MCF 10A (cell line): ENCODE data around the gene MAPK11. TPM values are rescaled to one million over a fixed set of nuclear protein-coding genes. Genes with fewer than 3 reads are reported as not detected.

ENCODE experiments used
- BruUV-seq: library from RNA; stranded (reverse); fragments of 400-500 nt; replicated peaks from 2 replicates; lab custom pipeline; 2021; lab: Mats Ljungman, UMichigan
- CTCF ChIA-PET: fragments of 300-600 bp; sonication (Branson Sonifier 250); formaldehyde crosslinking; extraction: SDS; loops from one replicate; lab custom pipeline; 2021; ENCODE audit warnings: antibody characterized with exemption, inconsistent platforms; lab: Yijun Ruan, JAX
- POLR2A ChIA-PET: fragments of 300-600, 350-650 bp; sonication (Branson Sonifier 250); formaldehyde crosslinking; extraction: SDS; loops from one replicate; lab custom pipeline; 2020; ENCODE audit warnings: antibody characterized with exemption, inconsistent platforms; lab: Yijun Ruan, JAX
- DNase-seq: peaks from one replicate; pipeline ENCODE4 v3.0.0-alpha.2; 2018; ENCODE audit not compliant: unreplicated experiment
- H3K27ac Mint-ChIP-seq: one replicate; pipeline ENCODE4 v1.8.0; 2022; ENCODE audit warnings: mild to moderate bottlenecking, low read depth, mixed read lengths; ENCODE audit not compliant: unreplicated experiment
- H3K27me3 Mint-ChIP-seq: one replicate; pipeline ENCODE4 v1.8.0; 2022; ENCODE audit warnings: mixed read lengths; ENCODE audit not compliant: insufficient read depth, unreplicated experiment
- H3K36me3 Mint-ChIP-seq: one replicate; pipeline ENCODE4 v1.8.0; 2022; ENCODE audit warnings: mild to moderate bottlenecking, moderate library complexity, mixed read lengths; ENCODE audit not compliant: insufficient read depth, unreplicated experiment
- H3K4me1 Mint-ChIP-seq: one replicate; pipeline ENCODE4 v1.8.0; 2022; ENCODE audit warnings: mixed read lengths; ENCODE audit not compliant: insufficient read depth, unreplicated experiment
- H3K4me3 Mint-ChIP-seq: one replicate; pipeline ENCODE4 v1.8.0; 2022; ENCODE audit warnings: mild to moderate bottlenecking, moderate library complexity, mixed read lengths; ENCODE audit not compliant: unreplicated experiment
- H3K9me3 Mint-ChIP-seq: one replicate; pipeline ENCODE4 v1.8.0; 2022; ENCODE audit warnings: mixed read lengths; ENCODE audit not compliant: unreplicated experiment
- intact Hi-C: fragments of 100-400 bp; cut with micrococcal nuclease; formaldehyde crosslinking; loops from 2 replicates; pipeline ENCODE4 v1.14.1; 2022
- total RNA-seq: library from RNA; stranded (reverse); gene quantifications from 2 replicates; pipeline ENCODE4 v1.2.3, GENCODE V29; 2022
- TF ChIP-seq, protein P1 (sequence below): fragments of 200-600 bp; IDR thresholded peaks from one replicate; pipeline ENCODE4 v1.8.0; 2022; ENCODE audit warnings: antibody characterized with exemption, mild to moderate bottlenecking; ENCODE audit not compliant: unreplicated experiment

Gene MAPK11
- total RNA-seq, 1 experiment from 2014 or later: 10.4 TPM

DNA sequence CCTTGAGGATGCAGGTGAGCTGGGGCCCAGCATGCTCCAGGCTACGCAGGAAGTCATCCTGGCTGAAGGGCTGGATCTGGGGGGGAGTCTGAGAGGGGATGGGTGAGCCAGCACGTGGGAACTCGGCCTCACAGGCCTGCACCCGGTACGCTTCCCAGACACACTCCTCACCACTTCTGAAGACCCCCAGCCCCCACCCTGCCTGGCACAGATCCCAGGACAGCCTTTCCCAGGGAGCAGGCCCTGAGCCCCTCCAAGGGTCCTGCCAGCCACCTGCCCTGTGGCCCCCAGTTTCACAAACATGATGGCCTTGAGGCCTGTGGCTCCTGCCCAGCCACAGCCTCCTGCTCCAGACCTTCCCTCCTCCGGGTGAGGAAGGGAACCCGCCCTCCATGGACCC is 42.8 kb upstream of the MAPK11 start:
- H3K4me1 Mint-ChIP-seq: peaks cover 10% of the 10 kb centered on the region
- DNase-seq: no peak
- BruUV-seq: no TSS peak
- ChIA-PET POLR2A (no interaction called here), CTCF (no interaction called here)
- TF ChIP-seq, protein P1, sequence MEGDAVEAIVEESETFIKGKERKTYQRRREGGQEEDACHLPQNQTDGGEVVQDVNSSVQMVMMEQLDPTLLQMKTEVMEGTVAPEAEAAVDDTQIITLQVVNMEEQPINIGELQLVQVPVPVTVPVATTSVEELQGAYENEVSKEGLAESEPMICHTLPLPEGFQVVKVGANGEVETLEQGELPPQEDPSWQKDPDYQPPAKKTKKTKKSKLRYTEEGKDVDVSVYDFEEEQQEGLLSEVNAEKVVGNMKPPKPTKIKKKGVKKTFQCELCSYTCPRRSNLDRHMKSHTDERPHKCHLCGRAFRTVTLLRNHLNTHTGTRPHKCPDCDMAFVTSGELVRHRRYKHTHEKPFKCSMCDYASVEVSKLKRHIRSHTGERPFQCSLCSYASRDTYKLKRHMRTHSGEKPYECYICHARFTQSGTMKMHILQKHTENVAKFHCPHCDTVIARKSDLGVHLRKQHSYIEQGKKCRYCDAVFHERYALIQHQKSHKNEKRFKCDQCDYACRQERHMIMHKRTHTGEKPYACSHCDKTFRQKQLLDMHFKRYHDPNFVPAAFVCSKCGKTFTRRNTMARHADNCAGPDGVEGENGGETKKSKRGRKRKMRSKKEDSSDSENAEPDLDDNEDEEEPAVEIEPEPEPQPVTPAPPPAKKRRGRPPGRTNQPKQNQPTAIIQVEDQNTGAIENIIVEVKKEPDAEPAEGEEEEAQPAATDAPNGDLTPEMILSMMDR: no peak
- no peaks in the 10 kb centered on the region for H3K36me3 Mint-ChIP-seq
- intact Hi-C loops: no loop called here
- H3K9me3 Mint-ChIP-seq: no peaks in the 10 kb centered on the region
- H3K4me3 Mint-ChIP-seq: no peak overlapping the region
- H3K27ac Mint-ChIP-seq: no peak overlapping the region
- H3K27me3 Mint-ChIP-seq: no peaks in the 10 kb centered on the region

DNA sequence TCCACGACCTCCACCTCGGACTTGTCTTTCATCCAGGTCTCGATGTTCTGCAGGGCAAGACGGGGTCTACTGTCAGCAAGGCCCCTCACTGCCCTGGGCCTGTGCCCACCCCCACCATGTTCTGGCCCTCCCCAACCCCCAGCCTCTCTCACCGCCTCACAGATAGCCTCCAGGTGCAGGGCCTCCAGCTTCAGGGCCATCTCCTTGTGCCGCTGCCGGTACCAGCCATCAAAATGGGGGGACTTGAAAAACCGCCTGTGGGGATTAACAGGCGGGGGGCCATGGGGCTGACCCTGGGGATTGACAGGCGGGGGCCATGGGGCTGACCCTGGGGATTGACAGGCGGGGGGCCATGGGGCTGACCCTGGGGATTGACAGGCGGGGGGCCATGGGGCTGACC is 42.2 kb upstream of the MAPK11 start:
- Mint-ChIP-seq H3K4me3 (no peak overlapping the region), H3K9me3 (no peaks in the 10 kb centered on the region), H3K4me1 (peaks cover 10% of the 10 kb centered on the region), H3K27ac (no peak overlapping the region), H3K36me3 (no peaks in the 10 kb centered on the region), H3K27me3 (no peaks in the 10 kb centered on the region)
- BruUV-seq: no TSS peak
- ChIA-PET POLR2A (no interaction called here), CTCF (interaction anchor here (1.5 kb wide), 1 partner anchor 30 kb away, joined by 4 read pairs; no protein-coding TSS in a partner anchor)
- TF ChIP-seq, protein P1: no peak
- DNase-seq: no peak
- intact Hi-C loops: no loop called here

DNA sequence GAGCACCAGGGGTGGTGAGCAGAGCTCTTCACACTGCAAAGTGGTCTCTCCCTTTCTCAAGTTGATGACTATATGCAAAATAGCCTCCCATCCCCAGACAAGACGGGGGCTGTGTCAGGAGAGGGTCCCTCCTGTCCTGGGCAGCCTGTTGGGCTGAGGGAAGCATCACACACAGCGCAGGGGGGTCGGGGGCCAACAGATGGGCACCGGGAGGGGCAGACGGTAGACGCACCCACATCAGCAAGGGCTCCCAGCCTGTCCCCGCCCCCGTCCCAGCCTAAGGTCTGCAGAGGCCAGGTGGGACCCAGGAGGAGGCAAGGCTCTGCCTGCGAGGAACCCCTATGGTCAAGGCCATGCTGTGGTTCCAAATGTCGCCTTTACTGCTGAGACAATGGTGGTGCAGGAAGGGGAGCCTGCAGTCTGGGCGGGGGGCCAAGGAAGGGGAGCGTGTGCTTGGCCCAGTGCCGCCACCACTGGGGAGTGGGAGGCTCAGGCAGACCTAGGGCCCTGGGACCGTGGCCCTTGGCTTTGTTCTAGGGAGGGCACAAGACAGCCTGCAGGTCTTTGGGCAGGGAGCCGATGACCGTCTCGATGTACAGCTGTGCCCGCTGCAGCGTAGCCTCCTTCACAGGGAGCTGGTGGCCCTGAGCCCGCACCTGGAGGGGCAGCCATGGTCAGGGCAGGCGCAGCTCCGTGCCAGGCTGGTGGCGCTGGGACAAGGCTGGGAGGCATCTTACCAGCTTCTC is 41.6 kb upstream of the MAPK11 start:
- CTCF ChIA-PET: interaction anchor here (1.5 kb wide), 1 partner anchor 30 kb away, joined by 4 read pairs; no protein-coding TSS in a partner anchor
- no TSS peak for BruUV-seq
- no peaks in the 10 kb centered on the region for H3K27me3 Mint-ChIP-seq
- H3K27ac Mint-ChIP-seq: no peak overlapping the region
- H3K36me3 Mint-ChIP-seq: no peaks in the 10 kb centered on the region
- H3K4me3 Mint-ChIP-seq: no peak overlapping the region
- no peak for DNase-seq
- TF ChIP-seq, protein P1: no peak
- POLR2A ChIA-PET: no interaction called here
- intact Hi-C loops: no loop called here
- no peaks in the 10 kb centered on the region for H3K9me3 Mint-ChIP-seq
- H3K4me1 Mint-ChIP-seq: peaks cover 10% of the 10 kb centered on the region

DNA sequence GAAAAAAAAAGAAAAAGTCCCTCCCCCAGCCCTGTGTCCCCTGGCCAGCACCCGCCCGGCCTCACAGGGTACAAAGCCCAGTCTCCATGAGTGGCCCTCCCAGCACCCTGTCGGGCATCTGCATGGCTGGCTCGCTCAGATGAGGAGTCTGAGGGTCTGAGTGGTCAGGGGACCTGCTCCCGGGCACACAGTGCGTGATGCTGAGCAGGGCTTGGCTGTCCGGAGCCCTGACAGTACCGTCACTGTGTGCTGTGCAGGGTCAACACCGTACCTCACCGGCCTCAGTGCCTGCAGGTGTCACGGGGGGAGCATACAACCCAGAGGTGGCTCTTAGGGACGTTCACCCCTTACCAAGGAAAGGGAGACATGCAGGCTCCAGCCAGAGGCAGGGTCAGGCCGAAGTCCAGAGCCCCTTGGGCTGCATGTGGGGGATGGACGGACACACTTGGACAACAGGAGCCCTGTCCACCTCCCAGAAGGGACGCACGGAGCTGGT is 40.8 kb upstream of the MAPK11 start:
- TF ChIP-seq, protein P1: no peak
- H3K4me3 Mint-ChIP-seq: no peak overlapping the region
- intact Hi-C loops: no loop called here
- no peak for DNase-seq
- no TSS peak for BruUV-seq
- H3K36me3 Mint-ChIP-seq: peaks cover 7% of the 10 kb centered on the region
- no peak overlapping the region for H3K27ac Mint-ChIP-seq
- ChIA-PET CTCF (interaction anchor here (0.6 to 1.5 kb wide), 2 partner anchors 31 to 58 kb away, joined by 4 read pairs; no protein-coding TSS in a partner anchor), POLR2A (no interaction called here)
- H3K4me1 Mint-ChIP-seq: peaks cover 10% of the 10 kb centered on the region
- no peaks in the 10 kb centered on the region for H3K9me3 Mint-ChIP-seq
- H3K27me3 Mint-ChIP-seq: no peaks in the 10 kb centered on the region
